ENCODE measurements around the gene SEC63. TPM values are rescaled to one million over a fixed set of nuclear protein-coding genes. Genes with fewer than 3 reads are reported as not detected.
"Not testable (repeated sequence)": the region's sequence is repeated elsewhere in the genome, so short reads cannot be mapped to it uniquely, and the experiment has no call there.

Gene SEC63
- total RNA-seq, 4 donors from 2014 or later = 28.1 to 42.6 (median 32.9) TPM

DNA sequence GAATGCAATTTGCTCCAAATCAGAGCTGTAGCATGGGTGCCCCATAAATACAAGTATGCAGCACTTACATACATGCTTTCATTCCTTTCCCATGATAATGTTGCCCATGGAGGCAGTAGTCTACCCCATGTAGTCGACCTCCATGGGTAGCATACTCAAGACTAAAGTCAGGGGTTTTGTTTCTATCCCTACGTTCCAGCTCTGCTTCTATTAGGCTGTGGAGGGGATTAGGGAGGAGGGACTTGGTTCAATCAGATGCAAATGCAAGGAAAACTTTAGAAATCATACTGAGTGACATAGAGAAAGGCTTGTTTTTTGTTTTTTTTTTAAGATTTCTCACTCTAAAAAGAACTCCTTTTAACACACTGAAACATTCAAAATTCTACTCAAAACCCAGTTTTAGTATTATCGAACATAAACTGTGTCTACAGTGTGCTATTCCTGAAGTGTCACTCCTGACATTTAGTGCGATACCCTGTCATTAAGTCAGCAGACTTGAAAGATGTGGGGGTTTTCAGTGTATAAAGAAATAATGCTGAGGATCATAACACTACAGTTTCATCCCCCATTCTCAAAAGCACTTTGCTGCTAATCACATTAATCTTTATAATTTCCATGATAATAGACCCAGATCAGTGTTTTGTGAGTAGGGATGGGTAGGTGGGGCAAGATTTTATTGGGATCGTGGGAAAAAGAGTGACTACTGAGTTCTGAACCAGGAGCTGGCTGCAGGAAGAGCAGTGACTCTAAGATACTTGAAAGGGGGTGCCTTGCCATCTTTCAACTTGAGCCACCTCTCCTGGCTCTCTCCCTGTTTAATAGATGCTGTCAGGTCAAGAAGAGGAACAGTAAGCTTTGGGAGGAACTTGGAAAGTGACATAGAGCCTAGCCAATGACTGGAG lies 93.5 kb downstream of the SEC63 start:
- TF ChIP-seq CTCF (IDR thresholded peaks at IDR 0.05) = no peak
- no peak for TF ChIP-seq POLR2A (IDR thresholded peaks at IDR 0.05)
- no peak for TF ChIP-seq POLR2AphosphoS5 (IDR thresholded peaks at IDR 0.05)
- TF ChIP-seq EP300 (IDR thresholded peaks at IDR 0.05) = no peak
- 57 to 61% methylated on average over 4 to 5 of the region's 5 CpGs for WGBS, 2 donors (ENCODE audit: low coverage in 1 of 2)
- H3K4me3 ChIP-seq = no peak overlapping the region
- H3K9me3 ChIP-seq = no peaks in the 10 kb centered on the region
- H3K27me3 ChIP-seq = peaks cover 15% of the 10 kb centered on the region
- H3K36me3 ChIP-seq = peaks cover 0 to 13% of the 10 kb centered on the region in 2 donors
- no peak overlapping the region for H3K27ac ChIP-seq
- no peaks in the 10 kb centered on the region for H3K4me1 ChIP-seq
- ATAC-seq = no peak

DNA sequence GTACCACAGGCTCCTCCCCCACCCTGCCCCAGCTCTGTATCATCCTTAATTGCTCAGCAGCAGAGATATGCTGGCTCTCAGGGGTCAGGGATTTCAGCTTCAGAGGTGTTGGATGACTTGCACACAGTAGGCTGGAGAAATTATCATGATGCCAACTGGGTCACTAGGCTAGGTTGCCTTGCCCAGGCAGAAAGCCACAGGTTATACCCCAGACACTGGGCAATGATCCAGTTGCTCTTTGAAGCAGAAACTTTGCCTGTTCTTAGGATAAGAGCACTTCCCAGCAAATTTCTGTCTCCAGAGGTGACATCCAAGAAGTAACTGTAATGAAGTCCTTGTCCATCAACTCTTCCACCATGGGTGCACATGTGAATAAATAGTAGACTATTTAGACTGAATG lies 95.6 kb downstream of the SEC63 start:
- Histone ChIP-seq H3K27me3 (peaks cover 15% of the 10 kb centered on the region), H3K36me3 (no peaks in the 10 kb centered on the region), H3K9me3 (no peaks in the 10 kb centered on the region), H3K4me1 (no peaks in the 10 kb centered on the region), H3K4me3 (no peak overlapping the region), H3K27ac (no peak overlapping the region)
- no peak for ATAC-seq
- no peak for TF ChIP-seq POLR2A (IDR thresholded peaks at IDR 0.05)
- no peak for TF ChIP-seq POLR2AphosphoS5 (IDR thresholded peaks at IDR 0.05)
- TF ChIP-seq EP300 (IDR thresholded peaks at IDR 0.05) = no peak
- TF ChIP-seq CTCF (IDR thresholded peaks at IDR 0.05) = no peak

DNA sequence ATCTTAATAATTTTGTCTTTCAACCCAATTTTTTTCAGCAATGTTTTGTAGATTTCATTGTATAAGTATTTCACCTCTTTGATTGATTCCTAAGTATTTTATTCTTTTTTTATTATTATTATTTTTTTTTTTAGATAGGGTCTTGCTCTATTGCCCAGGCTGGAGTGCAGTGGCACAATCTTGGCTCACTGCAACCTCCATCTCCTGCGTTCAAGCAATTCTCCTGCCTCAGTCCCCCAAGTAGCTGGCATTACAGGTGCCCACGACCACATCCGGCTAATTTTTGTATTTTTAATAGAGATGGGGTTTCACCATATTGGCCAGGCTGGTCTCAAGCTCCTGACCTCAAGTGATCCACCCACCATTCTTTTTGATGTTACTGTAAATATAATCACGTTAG lies 97.0 kb downstream of the SEC63 start:
- WGBS, 2 donors (ENCODE audit: low coverage in 1 of 2) = 95% methylated on average over 3 of the region's 4 CpGs; no CpG with 5 or more reads in 1 of the 2 donors
- H3K9me3 ChIP-seq, H3K4me3 ChIP-seq, H3K27ac ChIP-seq, H3K4me1 ChIP-seq, ATAC-seq, H3K36me3 ChIP-seq: not testable (repeated sequence)
- H3K27me3 ChIP-seq = peaks cover 15% of the 10 kb centered on the region

DNA sequence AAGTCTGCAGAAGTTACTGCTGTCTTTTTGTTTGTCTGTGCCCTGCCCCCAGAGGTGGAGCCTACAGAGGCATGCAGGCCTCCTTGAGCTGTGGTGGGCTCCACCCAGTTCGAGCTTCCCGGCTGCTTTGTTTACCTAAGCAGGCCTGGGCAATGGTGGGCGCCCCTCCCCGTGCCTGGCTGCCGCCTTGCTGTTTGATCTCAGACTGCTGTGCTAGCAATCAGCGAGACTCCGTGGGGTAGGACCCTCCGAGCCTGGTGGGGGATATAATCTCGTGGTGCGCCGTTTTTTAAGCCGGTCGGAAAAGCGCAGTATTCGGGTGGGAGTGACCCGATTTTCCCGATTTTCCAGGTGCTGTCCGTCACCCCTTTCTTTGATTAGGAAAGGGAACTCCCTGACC lies 97.9 kb downstream of the SEC63 start:
- H3K27me3 ChIP-seq = peaks cover 15% of the 10 kb centered on the region
- not testable (repeated sequence) for H3K9me3 ChIP-seq
- WGBS, 2 donors (ENCODE audit: low coverage in 1 of 2) = 79 to 89% methylated on average over 4 to 6 of the region's 18 CpGs

GRCh38 chr6:107853230-107853629 lies 104.8 kb downstream of the SEC63 start:
- no peaks in the 10 kb centered on the region for H3K27me3 ChIP-seq
- no peak overlapping the region for H3K4me3 ChIP-seq
- TF ChIP-seq POLR2AphosphoS5 (IDR thresholded peaks at IDR 0.05) (no peak), POLR2A (IDR thresholded peaks at IDR 0.05) (no peak), EP300 (IDR thresholded peaks at IDR 0.05) (no peak), CTCF (IDR thresholded peaks at IDR 0.05) (no peak)
- H3K9me3 ChIP-seq = no peaks in the 10 kb centered on the region
- WGBS, 2 donors (ENCODE audit: low coverage in 1 of 2) = 74 to 88% methylated on average over 3 of the region's 3 CpGs
- H3K27ac ChIP-seq = no peak overlapping the region
- no peak for ATAC-seq
- H3K4me1 ChIP-seq = peaks cover 0 to 5% (median 0%) of the 10 kb centered on the region in 3 donors
- no peaks in the 10 kb centered on the region for H3K36me3 ChIP-seq

More for the DNA sequence above, 97.9 kb downstream of the SEC63 start:
- H3K4me3 ChIP-seq, ATAC-seq, H3K4me1 ChIP-seq, H3K27ac ChIP-seq, H3K36me3 ChIP-seq: not testable (repeated sequence)

DNA sequence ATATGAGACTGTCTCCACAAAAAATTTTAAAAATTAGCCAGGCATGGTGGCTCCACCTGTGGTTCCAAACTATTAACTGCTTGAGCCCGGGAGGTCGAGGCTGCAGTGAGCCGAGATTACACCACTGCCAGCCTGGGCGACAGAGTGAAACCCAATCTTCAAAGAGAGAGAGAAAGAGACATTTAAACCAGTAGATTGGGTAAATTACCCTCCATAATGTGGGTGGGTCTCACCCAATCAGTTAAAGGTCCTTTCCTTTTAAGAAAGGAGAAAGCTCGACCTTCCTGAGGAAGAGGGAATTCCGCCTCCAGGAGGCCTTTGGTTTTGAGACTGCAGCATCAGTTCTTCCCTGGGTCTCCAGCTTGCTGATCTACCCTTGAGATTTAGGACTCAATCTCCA lies 108.7 kb downstream of the SEC63 start:
- WGBS, 2 donors (ENCODE audit: low coverage in 1 of 2) = 86 to 100% methylated on average over 3 to 5 of the region's 6 CpGs
- Histone ChIP-seq H3K27ac (no peak overlapping the region), H3K4me1 (peaks cover 0 to 11% (median 4%) of the 10 kb centered on the region in 3 donors), H3K36me3 (no peaks in the 10 kb centered on the region), H3K27me3 (peaks cover 5% of the 10 kb centered on the region), H3K4me3 (no peak overlapping the region), H3K9me3 (no peaks in the 10 kb centered on the region)
- no peak for ATAC-seq
- no peak for TF ChIP-seq POLR2AphosphoS5 (IDR thresholded peaks at IDR 0.05)
- no peak for TF ChIP-seq POLR2A (IDR thresholded peaks at IDR 0.05)
- TF ChIP-seq EP300 (IDR thresholded peaks at IDR 0.05) = no peak
- TF ChIP-seq CTCF (IDR thresholded peaks at IDR 0.05) = no peak
